GM21528 (cell line): ENCODE measurements around the gene EIF4G1.
"Not testable (repeated sequence)": the region's sequence is repeated elsewhere in the genome, so short reads cannot be mapped to it uniquely, and the experiment has no call there.

Experiments
- ATAC-seq: cut with Tn5 transposase; IDR thresholded peaks from one replicate; pipeline ENCODE4 v1.9.1; 2021; ENCODE audit warnings: mild to moderate bottlenecking, moderate library complexity; ENCODE audit not compliant: unreplicated experiment, low FRiP score

Gene EIF4G1

DNA sequence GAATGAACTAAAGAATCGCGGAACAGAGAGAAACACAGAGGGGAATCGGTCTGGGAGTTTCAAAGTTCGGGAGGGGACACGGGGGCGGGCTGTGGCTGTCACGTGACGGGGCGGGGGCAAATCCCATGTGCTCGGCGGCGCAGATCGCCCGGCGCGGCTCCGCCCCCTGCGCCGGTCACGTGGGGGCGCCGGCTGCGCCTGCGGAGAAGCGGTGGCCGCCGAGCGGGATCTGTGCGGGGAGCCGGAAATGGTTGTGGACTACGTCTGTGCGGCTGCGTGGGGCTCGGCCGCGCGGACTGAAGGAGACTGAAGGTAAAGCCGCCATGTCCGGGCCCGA, at the start of gene EIF4G1:
TSS of gene EIF4G1 (plus strand) at position 244 of the 337 bp plus-strand sequence. CDS start 1,191 bp downstream, outside the sequence.
- peak; percentile 75 for ATAC-seq

DNA sequence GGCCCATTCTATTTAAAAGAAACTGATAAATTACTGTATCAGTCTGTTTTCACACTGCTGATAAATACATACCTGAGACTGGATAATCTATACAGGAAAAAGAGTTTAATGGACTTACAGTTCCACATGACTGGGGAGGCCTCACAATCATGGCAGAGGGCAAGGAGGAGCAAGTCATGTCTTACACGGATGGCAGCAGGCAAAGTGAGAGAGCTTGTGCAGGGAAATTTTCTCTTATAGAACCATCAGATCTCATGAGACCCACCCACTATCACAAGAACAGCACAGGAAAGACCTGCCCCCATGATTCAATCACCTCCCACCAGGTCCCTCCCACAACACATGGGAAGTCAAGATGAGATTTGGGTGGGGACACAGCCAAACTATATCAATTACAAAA, 47.2 kb upstream of the EIF4G1 start:
- not testable (repeated sequence) for ATAC-seq

- ATAC-seq, result no peak
Measured at GRCh38 chr3:184272269-184272668, 42.1 kb upstream of the EIF4G1 start.

- ATAC-seq, result no peak
Measured at GRCh38 chr3:184275381-184275701, 39.1 kb upstream of the EIF4G1 start.

- no peak for ATAC-seq
Measured at GRCh38 chr3:184275961-184276910, 38.2 kb upstream of the EIF4G1 start, which contains the start of gene ECE2. Gene ECE2, plus strand, starts transcription at chr3:184276022. Its CDS starts 132 bp downstream, at chr3:184276154.

GRCh38 chr3:184277366-184277765, 37.0 kb upstream of the EIF4G1 start:
- no peak for ATAC-seq

DNA sequence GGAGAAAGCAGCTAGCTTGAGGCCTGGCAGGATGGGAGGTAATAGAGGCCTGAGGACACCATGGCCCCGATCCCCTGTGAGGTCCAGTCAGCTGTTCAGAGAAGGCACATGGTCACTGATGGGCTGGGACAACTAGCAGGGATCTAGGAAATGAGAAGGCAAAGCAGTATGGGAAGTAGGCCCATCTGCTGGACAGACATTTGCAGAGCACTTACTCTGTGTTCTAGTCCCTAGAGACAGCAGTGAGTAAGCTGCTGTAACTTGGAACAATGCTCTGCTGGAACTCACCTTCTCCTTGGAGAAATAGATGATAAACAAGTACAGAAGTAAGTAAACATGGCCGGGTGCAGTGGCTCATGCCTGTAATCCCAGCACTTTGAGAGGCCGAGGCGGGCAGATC, 31.5 kb upstream of the EIF4G1 start:
- no peak for ATAC-seq

DNA sequence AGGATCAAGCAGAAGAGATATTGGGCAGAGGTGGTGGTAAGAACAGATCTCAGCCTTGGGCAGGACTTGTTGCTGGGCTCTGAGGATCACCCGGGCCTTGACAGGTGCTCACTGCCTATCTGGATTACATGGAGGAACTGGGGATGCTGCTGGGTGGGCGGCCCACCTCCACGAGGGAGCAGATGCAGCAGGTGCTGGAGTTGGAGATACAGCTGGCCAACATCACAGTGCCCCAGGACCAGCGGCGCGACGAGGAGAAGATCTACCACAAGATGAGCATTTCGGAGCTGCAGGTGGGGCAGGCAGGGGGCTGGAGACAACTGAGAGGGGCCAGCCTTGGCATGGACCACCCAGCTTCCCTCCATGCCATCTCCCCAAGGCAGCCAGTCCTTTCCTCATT, 30.7 kb upstream of the EIF4G1 start:
- ATAC-seq, result no peak

DNA sequence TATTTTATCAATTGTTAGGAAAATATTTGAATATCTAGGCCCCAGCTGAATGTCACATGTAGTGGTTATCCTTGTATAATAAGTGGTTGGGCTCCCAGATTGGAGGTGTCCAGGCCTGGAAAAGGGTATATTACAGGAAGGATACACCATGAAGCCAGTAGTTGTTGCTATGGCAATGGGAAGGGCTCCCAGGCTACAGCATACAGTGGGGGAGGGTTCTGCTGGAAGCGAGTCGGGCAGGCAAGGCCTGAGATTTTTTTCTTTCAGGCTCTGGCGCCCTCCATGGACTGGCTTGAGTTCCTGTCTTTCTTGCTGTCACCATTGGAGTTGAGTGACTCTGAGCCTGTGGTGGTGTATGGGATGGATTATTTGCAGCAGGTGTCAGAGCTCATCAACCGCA, 29.7 kb upstream of the EIF4G1 start:
- ATAC-seq, result no peak

GRCh38 chr3:184289426-184289938, 24.9 kb upstream of the EIF4G1 start:
- ATAC-seq, result no peak

- ATAC-seq, result no peak
Measured at GRCh38 chr3:184290331-184290730, 24.1 kb upstream of the EIF4G1 start.

DNA sequence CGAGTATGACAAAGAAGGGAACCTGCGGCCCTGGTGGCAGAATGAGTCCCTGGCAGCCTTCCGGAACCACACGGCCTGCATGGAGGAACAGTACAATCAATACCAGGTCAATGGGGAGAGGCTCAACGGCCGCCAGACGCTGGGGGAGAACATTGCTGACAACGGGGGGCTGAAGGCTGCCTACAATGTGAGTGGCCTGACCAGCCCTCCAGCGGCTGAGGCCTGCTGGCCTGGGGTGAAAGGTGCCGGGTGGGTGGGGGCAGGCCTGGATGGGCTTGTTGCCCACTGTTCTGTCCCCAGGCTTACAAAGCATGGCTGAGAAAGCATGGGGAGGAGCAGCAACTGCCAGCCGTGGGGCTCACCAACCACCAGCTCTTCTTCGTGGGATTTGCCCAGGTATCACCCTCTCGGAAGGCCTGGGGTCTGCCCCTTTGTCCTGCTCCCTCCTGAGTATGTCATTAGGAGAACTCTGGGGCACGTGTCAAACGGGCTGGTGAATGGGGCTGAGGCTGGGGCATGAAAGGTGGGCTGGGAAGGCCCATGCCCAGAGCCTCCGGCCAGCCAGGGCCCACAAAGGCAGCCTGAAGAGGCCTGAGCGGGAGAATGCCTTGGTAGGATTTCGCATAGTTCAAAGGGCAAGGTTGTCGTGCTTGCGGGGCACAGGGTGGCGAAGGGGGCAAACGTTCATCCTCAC, 23.2 kb upstream of the EIF4G1 start:
- no peak for ATAC-seq

DNA sequence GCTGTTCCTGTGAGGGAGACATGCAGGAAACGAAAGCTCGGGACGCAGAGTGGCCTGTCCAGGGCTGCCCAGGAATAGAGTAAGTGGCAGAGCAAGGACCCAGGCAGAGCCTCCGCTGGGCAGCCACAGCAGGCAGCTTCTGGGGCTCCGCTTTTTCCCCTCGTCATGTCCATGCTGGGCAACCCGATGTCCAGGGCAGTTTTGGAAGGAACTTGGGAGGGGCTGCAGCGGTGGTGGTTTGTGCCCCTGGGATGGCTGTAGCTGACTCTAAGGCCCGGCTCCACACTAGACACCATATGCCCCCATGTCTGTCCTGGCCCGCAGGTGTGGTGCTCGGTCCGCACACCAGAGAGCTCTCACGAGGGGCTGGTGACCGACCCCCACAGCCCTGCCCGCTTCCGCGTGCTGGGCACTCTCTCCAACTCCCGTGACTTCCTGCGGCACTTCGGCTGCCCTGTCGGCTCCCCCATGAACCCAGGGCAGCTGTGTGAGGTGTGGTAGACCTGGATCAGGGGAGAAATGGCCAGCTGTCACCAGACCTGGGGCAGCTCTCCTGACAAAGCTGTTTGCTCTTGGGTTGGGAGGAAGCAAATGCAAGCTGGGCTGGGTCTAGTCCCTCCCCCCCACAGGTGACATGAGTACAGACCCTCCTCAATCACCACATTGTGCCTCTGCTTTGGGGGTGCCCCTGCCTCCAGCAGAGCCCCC, 22.5 kb upstream of the EIF4G1 start:
- no peak for ATAC-seq

DNA sequence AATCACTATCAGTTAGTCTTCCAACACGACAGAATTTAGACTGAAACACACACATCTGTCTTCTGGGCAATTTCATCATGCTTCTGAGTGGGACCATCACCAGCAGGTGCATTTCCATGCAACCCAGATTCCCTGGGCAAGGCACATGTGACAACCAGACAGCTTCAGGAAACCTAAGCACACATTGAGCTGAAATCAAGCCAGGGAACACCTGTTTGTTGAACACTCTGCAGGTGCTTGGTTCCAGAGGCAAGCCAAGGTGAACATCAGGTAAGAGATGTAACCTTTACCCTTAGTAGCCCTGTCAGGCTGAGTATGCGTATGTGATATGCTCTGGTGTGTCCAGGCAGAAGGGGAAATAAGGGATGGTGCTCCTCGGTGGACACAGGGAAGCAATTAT, 18.6 kb upstream of the EIF4G1 start:
- ATAC-seq, result no peak

- ATAC-seq, result no peak
Measured at GRCh38 chr3:184296616-184297015, 17.8 kb upstream of the EIF4G1 start.

DNA sequence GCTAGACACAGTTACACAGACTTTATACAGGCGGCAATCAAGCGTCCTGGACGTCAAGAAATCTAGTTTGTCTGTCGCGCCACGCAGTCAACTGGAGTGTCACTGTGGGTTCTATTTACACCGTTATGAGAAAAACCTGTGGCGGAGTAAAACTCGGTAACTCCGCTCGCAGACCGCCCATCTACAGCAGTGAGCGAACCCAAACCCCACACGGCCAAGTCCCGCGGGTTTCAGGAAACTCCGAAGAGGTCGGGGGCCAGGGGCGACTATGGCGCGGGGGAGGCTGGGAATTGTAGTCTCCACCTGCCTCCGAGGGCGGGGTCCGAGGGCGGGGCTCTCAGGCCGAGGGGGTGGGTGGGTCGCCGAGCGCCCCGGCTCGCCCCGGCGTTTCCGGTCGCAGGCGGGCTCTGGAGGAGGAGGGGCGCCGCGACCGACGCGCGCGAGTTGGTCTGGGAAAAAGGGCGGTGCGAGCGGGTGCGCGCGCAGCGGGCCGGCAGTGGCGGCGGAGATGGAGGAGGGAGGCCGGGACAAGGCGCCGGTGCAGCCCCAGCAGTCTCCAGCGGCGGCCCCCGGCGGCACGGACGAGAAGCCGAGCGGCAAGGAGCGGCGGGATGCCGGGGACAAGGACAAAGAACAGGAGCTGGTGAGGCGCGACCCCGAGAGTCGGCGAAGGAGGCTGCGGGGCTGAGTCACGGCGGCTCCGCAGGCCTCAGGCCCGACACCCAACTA, 15.5 kb upstream of the EIF4G1 start, which contains the start of gene PSMD2:
TSS of gene PSMD2 (plus strand) at position 483 of the 729 bp plus-strand sequence. CDS start at position 509, 26 bp downstream.
- ATAC-seq, result peak; percentile 92

- ATAC-seq, result no peak
Measured at GRCh38 chr3:184299488-184300377, 14.7 kb upstream of the EIF4G1 start.

GRCh38 chr3:184300378-184300720, 14.1 kb upstream of the EIF4G1 start:
- no peak for ATAC-seq

DNA sequence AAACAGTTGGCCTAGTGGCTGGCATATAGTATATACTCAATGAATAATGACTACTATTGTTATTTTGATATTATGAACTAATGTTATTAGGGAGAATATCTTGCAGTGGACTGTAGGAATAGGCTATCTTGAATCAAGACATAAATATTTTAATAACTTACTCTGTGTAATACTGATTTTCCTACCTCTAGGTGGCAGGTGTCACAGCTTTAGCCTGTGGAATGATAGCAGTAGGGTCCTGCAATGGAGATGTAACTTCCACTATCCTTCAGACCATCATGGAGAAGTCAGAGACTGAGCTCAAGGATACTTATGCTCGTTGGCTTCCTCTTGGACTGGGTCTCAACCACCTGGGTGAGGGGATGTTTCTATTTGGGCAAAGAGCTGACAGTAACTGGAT, 8.8 kb upstream of the EIF4G1 start:
- ATAC-seq, result no peak
